ENCODE results near the gene CLEC19A.
"Not testable (repeated sequence)": the region's sequence is repeated elsewhere in the genome, so short reads cannot be mapped to it uniquely, and the experiment has no call there.

The CLEC19A gene

DNA sequence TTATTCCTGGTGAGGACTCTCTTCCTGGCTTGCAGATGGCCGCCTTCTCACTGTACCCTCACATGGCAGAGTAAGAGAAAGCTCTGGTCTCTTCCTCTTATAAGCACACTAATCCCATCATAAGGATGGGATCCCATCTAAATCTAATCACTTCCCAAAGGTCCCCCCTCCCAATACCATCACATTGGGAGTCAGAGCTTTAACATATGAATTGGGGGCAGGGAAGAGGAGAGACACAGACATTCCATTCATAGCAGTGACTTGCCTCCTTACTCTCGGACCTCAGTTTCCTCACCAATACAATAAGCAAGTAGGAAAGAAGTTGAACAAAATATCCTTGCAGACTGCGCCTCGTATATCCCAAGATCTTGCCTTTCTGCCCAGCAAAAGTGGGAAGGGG lies 1.7 kb downstream of the CLEC19A start:
- no peak for DNase-seq

GRCh38 chr16:19288872-19289799 lies 3.6 kb downstream of the CLEC19A start:
- DNase-seq, result no peak

DNA sequence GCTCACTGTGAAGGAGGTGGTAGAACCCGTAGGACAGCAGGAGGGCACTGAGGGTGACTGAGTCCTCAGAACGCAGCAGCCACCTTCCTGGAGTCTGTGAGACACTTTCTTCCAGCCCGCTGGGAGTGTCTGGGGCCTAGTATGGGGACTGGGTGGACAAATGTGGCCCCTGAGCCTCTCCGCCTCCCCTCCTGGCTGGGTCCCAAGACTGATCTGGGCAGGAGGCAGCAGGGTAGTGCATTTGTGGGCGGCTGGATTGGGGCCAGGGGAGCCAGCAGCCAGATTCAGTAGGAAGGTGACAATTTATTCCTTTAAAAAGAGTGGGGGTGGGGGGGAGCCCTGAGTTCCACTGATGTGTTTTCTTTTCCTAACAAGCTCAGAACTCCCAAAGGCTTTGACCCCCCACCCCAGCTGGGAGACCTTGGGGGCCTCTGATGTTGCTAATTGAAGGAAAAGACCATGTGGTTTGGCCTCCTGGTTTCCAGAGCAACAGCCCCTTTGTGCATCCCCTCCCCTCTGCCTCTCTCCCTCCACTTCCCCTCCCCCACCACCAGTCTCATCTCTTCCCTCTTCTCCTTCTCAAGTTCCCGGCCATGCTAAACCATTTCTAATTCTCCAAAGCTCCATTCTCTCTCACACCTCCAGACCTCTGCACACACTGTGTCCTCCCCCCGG lies 4.4 kb downstream of the CLEC19A start:
- DNase-seq, result no peak

DNA sequence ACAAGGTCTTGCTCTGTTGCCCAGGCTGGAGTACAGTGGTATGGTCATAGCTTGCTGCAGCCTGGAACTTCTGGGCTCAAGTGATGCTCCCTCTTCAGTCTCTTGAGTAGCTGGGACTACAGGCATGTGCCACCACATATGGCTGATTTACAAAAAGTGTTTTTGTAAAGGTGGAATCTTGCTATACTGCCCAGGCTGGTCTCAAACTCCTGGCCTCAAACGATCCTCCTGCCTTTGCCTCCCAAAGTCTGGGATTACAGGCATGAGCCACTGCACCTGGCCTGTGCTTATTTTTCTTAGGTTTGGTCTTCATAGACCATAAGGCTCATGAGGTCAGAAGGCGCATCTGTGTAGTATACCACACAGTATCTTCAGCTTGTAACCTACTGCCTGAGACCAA lies 5.3 kb downstream of the CLEC19A start:
- DNase-seq, result no peak

DNA sequence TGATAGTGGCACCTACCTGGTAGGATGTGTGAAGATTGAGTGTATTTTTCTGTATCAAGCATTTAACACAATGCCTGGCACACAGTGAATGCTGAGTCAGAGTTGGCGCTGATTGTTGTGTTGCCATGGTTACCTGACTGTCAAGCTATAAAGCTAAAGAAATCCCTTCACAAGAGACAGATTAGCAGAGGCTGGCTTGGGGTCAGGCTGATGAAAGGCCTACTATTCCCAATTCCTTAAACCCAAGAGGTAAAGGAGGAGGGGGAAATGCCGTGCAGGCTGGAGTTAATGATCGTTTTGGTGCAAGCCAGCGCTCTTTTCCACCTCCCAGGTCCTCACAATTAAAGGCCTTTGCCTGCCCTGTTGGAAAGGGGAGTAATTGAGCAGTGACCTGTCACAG lies 5.9 kb downstream of the CLEC19A start:
- no peak for DNase-seq

- no peak for DNase-seq
Observed at GRCh38 chr16:19292186-19292585, 6.7 kb downstream of the CLEC19A start.

GRCh38 chr16:19294156-19294649 lies 8.7 kb downstream of the CLEC19A start:
- no peak for DNase-seq

DNA sequence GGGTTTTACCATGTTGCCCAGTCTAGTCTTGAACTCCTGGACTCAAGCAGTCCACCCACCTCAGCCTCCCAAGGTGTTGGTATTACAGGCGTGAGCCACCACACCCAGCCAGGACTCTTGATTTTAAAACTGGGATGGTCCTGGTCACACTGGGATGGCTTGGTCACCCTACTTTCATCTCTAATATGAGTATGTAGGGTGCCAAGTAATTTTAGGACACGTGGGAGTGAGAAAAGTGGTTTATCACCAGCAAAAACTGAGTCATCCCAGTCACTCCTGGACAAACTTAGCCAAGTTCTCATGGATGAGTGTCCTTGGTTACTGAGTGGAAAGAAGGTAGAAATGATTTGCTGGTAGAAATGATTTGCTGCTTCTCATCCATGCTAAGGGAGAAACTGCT lies 9.9 kb downstream of the CLEC19A start:
- no peak for DNase-seq

DNA sequence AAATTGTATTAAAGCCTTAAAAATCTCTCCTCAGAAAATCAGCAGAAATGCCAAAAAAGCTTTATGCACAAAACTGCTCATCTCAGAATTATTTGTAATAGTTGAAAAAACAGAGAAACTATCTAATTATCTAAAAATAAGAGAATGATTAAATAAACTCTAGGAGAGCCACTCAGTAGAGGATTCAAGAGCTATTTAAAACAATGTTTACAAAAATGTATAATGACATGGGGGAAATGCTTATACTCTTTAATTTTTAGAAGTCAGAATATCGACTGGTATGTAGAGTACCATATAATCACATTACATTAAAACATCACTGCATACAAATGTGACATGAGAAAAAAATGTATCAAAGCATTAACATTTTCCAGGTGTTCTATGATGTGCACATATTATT lies 11.9 kb downstream of the CLEC19A start:
- no peak for DNase-seq

GRCh38 chr16:19299565-19299964 lies 14.0 kb downstream of the CLEC19A start:
- DNase-seq, result no peak

GRCh38 chr16:19301931-19302330 lies 16.4 kb downstream of the CLEC19A start:
- DNase-seq, result no peak

GRCh38 chr16:19304750-19305149 lies 19.2 kb downstream of the CLEC19A start:
- DNase-seq, result no peak

- no peak for DNase-seq
Observed at GRCh38 chr16:19305443-19305842, 19.9 kb downstream of the CLEC19A start.

- DNase-seq, result no peak
Observed at GRCh38 chr16:19307587-19308241, 22.2 kb downstream of the CLEC19A start.

DNA sequence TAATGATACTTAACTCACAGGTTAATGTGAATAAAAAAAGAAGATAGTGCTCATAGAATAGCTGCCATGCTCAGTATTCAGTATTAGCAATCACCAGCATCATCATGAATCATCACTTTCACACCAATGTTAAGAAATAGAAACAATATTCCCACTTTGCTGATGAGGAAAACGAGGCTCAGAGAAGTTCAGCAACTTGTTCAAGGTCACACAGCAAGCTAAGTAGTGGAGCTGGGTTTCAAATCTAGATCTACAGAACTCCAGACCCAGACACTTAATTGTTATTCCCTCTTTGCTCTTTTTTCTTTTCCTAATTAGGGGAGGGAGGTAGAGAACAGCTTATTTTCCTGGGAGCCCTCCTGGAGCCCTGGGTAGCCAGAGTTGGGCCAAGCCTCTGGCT lies 22.9 kb downstream of the CLEC19A start:
- no peak for DNase-seq

GRCh38 chr16:19309178-19309577 lies 23.6 kb downstream of the CLEC19A start:
- DNase-seq, result no peak

DNA sequence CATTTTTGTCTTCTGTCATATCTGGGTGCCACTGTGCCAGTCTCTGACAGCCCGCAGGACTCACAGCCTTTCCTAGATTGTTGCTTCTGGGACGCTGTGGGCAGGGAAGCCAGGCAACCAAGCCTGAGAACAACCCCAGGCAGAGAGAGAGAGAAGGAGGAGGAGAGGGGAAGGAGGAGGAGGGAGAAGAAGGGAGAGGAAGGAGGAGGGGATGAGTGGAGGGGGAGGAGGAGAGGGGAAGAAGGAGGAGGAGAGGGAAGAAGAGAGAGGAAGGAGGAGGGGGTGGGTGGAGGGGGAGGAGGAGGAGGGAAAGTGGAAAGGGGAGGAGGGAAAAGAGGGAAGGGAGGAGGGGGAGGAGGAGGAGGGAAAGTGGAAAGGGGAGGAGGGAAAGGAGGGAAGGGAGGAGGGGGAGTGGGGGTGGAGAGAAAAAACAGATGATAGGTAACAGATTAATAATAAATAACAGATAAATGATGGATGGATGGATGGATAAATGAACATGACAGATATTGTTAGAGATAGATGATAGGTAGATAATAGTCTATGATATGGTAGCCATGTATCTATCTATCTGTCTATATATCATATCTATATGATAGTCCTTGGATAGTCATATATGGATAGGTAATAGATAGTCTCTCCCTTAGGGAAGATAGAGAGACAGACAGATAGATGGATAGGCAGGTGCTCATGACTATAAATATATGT lies 29.3 kb downstream of the CLEC19A start:
- DNase-seq, result no peak

- no peak for DNase-seq
Observed at GRCh38 chr16:19315889-19316433, 30.4 kb downstream of the CLEC19A start.

- no peak for DNase-seq
Observed at GRCh38 chr16:19316846-19317245, 31.3 kb downstream of the CLEC19A start.

GRCh38 chr16:19321186-19321585 lies 35.7 kb downstream of the CLEC19A start:
- not testable (repeated sequence) for DNase-seq

GRCh38 chr16:19323596-19323995 lies 38.1 kb downstream of the CLEC19A start:
- no peak for DNase-seq

DNA sequence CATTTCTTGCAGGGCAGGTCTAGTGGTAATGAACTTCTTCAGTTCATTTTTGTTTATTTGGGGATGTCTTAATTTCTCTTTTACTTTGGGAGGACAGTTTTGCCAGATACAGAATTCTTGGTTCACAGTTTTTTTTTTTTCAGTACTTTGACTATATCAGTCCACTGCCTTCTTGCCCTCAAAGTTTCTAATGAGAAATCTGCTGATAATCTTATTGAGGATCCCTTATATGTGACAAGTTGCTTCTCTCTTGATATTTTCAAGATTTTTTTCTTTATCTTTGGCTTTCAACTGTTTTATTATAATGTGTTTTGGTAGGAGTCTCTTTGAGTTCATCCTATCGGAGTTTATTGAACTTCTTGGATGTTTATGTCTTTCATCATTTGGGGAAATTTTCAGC lies 42.8 kb downstream of the CLEC19A start:
- DNase-seq, result no peak

- no peak for DNase-seq
Observed at GRCh38 chr16:19329932-19330331, 44.4 kb downstream of the CLEC19A start.

All from activated CD4-positive, alpha-beta T cell treated with anti-CD3 and anti-CD28 coated beads, Interleukin-2, amount 50 U/mL, for 1 hour (primary cell).